H1 (cell line): ENCODE data around the gene PCNP. TPM values are rescaled to one million over a fixed set of nuclear protein-coding genes. Genes with fewer than 3 reads are reported as not detected.

Source experiments
- CTCF ChIA-PET: fragments of 300-600 bp; sonication (Branson Sonifier 250); formaldehyde crosslinking; loops from one replicate; lab custom pipeline; 2021; ENCODE audit not compliant: partially characterized antibody; lab: Charles Lee
- POLR2A ChIA-PET: fragments of 300-600 bp; sonication (Branson Sonifier 250); formaldehyde crosslinking; loops from one replicate; lab custom pipeline; 2021; ENCODE audit warnings: inconsistent platforms; ENCODE audit not compliant: partially characterized antibody; lab: Charles Lee
- DNase-seq, 2 experiments: peaks; one replicate each; pipeline versions ENCODE4 v3.0.0 to v3.0.0-alpha.2; 2010 to 2022; ENCODE audit warnings: low spot score in 2 of 2, low read depth in 1 of 2, mixed read lengths in 1 of 2
- FAIRE-seq: peaks from 2 replicates; lab custom pipeline; 2011; peaks lifted over from hg19 to GRCh38; lab: Jason Lieb, UNC
- H2AFZ ChIP-seq: 2 replicates; pipeline ENCODE4 v1.8.1; 2012; ENCODE audit warnings: low read length, inconsistent platforms
- H2AK5ac ChIP-seq: 2 replicates; pipeline ENCODE4 v1.6.1; 2013; ENCODE audit warnings: low read depth, low read length
- H2BK120ac ChIP-seq: replicated peaks from 2 replicates; pipeline ENCODE3; 2013; ENCODE audit warnings: low read depth, low read length, inconsistent platforms
- H2BK12ac ChIP-seq: 2 replicates; pipeline ENCODE4 v1.6.1; 2013; ENCODE audit warnings: low read depth, low read length
- H2BK15ac ChIP-seq: 2 replicates; pipeline ENCODE4 v1.6.1; 2013; ENCODE audit warnings: low read length
- H2BK20ac ChIP-seq: 2 replicates; pipeline ENCODE4 v1.6.1; 2013; ENCODE audit warnings: low read length
- H2BK5ac ChIP-seq: 2 replicates; pipeline ENCODE4 v1.6.1; 2013; ENCODE audit warnings: low read depth, low read length
- H3K14ac ChIP-seq: 2 replicates; pipeline ENCODE4 v1.6.1; 2013; ENCODE audit warnings: inconsistent platforms; ENCODE audit not compliant: insufficient read length
- H3K18ac ChIP-seq: 2 replicates; pipeline ENCODE4 v1.6.1; 2013; ENCODE audit warnings: low read length; ENCODE audit errors: extremely low read depth
- H3K23ac ChIP-seq: 2 replicates; pipeline ENCODE4 v1.6.1; 2013; ENCODE audit warnings: inconsistent platforms; ENCODE audit not compliant: insufficient read length
- H3K23me2 ChIP-seq: 2 replicates; pipeline ENCODE4 v1.6.1; 2013; ENCODE audit warnings: low read depth, low read length
- H3K27ac ChIP-seq: 2 replicates; pipeline ENCODE4 v1.6.1; 2011; ENCODE audit warnings: low read depth, low read length, inconsistent platforms
- H3K27me3 ChIP-seq, 4 experiments: replicated peaks in 1 of 4; 1 replicate in 1 of 4; 2 replicates in 3 of 4; pipeline versions ENCODE4 v1.6.1 to v1.8.1; 2011 to 2013; ENCODE audit warnings: low read length in 3 of 4, mild to moderate bottlenecking in 3 of 4, inconsistent platforms in 2 of 4, mixed read lengths in 2 of 4, moderate library complexity in 1 of 4; ENCODE audit not compliant: control insufficient read depth in 3 of 4, insufficient read depth in 3 of 4; ENCODE audit errors: extremely low read depth in 1 of 4
- H3K36me3 ChIP-seq, 4 experiments: 2 replicates each; pipeline versions ENCODE4 v1.6.1 to v1.8.1; 2011 to 2013; ENCODE audit warnings: mild to moderate bottlenecking in 4 of 4, low read length in 3 of 4, moderate library complexity in 2 of 4, control low read depth in 1 of 4, inconsistent platforms in 1 of 4; ENCODE audit not compliant: insufficient read depth in 4 of 4, control insufficient read depth in 2 of 4
- H3K4ac ChIP-seq: replicated peaks from 2 replicates; pipeline ENCODE3; 2013; ENCODE audit warnings: low read length, low read depth, mixed read lengths, inconsistent platforms; ENCODE audit not compliant: insufficient read length
- H3K4me1 ChIP-seq, 4 experiments: replicated peaks in 1 of 4; 1 replicate in 1 of 4; 2 replicates in 3 of 4; pipeline versions ENCODE4 v1.6.1 to v1.8.1; 2011 to 2013; ENCODE audit warnings: low read length in 3 of 4, inconsistent platforms in 2 of 4, mixed read lengths in 1 of 4; ENCODE audit not compliant: insufficient read depth in 4 of 4, control insufficient read depth in 3 of 4
- H3K4me2 ChIP-seq, 2 experiments: 2 replicates each; pipeline versions ENCODE4 v1.6.1 to v1.8.1; 2011 to 2013; ENCODE audit warnings: low read depth in 2 of 2, low read length in 2 of 2, control low read depth in 1 of 2, inconsistent platforms in 1 of 2, mild to moderate bottlenecking in 1 of 2; ENCODE audit not compliant: insufficient read depth in 1 of 2
- H3K4me3 ChIP-seq, 4 experiments: fragments of 200-600, 300-600 bp in 1 of 4; sonication (generic), shearing (Covaris generic), sonication (Bioruptor Twin) in 1 of 4; 2 replicates each; pipeline versions ENCODE4 v1.5.1 to v1.8.1; 2011 to 2016; ENCODE audit warnings: low read length in 4 of 4, low read depth in 3 of 4, control low read depth in 2 of 4, inconsistent platforms in 2 of 4, mild to moderate bottlenecking in 2 of 4, mixed read lengths in 1 of 4, moderate library complexity in 1 of 4; ENCODE audit not compliant: insufficient read depth in 2 of 4; ENCODE audit errors: extremely low read depth in 1 of 4
- H3K56ac ChIP-seq: replicated peaks from 2 replicates; pipeline ENCODE3; 2013; ENCODE audit warnings: low read depth, mild to moderate bottlenecking, mixed read lengths, low read length, inconsistent platforms; ENCODE audit not compliant: insufficient read length
- H3K79me1 ChIP-seq: 2 replicates; pipeline ENCODE4 v1.6.1; 2013; ENCODE audit warnings: low read depth, low read length, control low read depth
- H3K79me2 ChIP-seq, 2 experiments: 2 replicates each; pipeline versions ENCODE4 v1.6.1 to v1.8.1; 2012 to 2013; ENCODE audit warnings: low read length in 2 of 2, mild to moderate bottlenecking in 2 of 2, inconsistent platforms in 1 of 2; ENCODE audit not compliant: insufficient read depth in 2 of 2, control insufficient read depth in 1 of 2
- H3K9ac ChIP-seq, 4 experiments: replicated peaks in 1 of 4; 1 replicate in 1 of 4; 2 replicates in 3 of 4; pipeline versions ENCODE4 v1.6.1 to v1.8.1; 2011 to 2013; ENCODE audit warnings: low read depth in 3 of 4, low read length in 3 of 4, control low read depth in 2 of 4, mild to moderate bottlenecking in 2 of 4, moderate library complexity in 2 of 4, inconsistent platforms in 1 of 4; ENCODE audit errors: extremely low read depth in 1 of 4
- H3K9me3 ChIP-seq, 2 experiments: 2 replicates each; pipeline versions ENCODE4 v1.6.1 to v1.8.1; 2012 to 2013; ENCODE audit warnings: mild to moderate bottlenecking in 2 of 2, moderate library complexity in 2 of 2, control low read depth in 1 of 2, inconsistent platforms in 1 of 2, low read depth in 1 of 2, low read length in 1 of 2, mixed read lengths in 1 of 2; ENCODE audit not compliant: insufficient read depth in 2 of 2
- H4K20me1 ChIP-seq, 2 experiments: replicated peaks in 1 of 2; 2 replicates each; pipeline versions ENCODE3 to v1.8.1; 2011 to 2013; ENCODE audit warnings: inconsistent platforms in 2 of 2, low read length in 2 of 2, mild to moderate bottlenecking in 1 of 2; ENCODE audit not compliant: insufficient read depth in 2 of 2, control insufficient read depth in 1 of 2
- H4K5ac ChIP-seq: 2 replicates; pipeline ENCODE4 v1.6.1; 2013; ENCODE audit warnings: low read length, low read depth, mixed read lengths, inconsistent platforms; ENCODE audit not compliant: insufficient read length
- H4K8ac ChIP-seq: 2 replicates; pipeline ENCODE4 v1.8.0; 2013; ENCODE audit warnings: mild to moderate bottlenecking, moderate library complexity, low read length, inconsistent platforms; ENCODE audit not compliant: insufficient read depth; ENCODE audit errors: extremely low read depth
- H4K91ac ChIP-seq: replicated peaks from 2 replicates; pipeline ENCODE3; 2013; ENCODE audit warnings: low read length, mixed read lengths, inconsistent platforms; ENCODE audit not compliant: insufficient read length
- CEBPB ChIP-seq: IDR thresholded peaks from 2 replicates; pipeline ENCODE4 v1.6.1; 2012; ENCODE audit warnings: low read depth, low read length
- CTBP2 ChIP-seq: IDR thresholded peaks from 2 replicates; pipeline ENCODE4 v1.7.0; 2011; ENCODE audit warnings: borderline replicate concordance, mild to moderate bottlenecking, moderate library complexity, mixed read lengths, low read length; ENCODE audit not compliant: insufficient read depth, insufficient read length
- EZH2 ChIP-seq: fragments of 200-600 bp; sonication (generic); IDR thresholded peaks from 2 replicates; pipeline ENCODE4 v1.7.1; 2012; ENCODE audit warnings: low read depth, mild to moderate bottlenecking, moderate library complexity, low read length, inconsistent platforms; ENCODE audit not compliant: severe bottlenecking
- FOSL1 ChIP-seq: IDR thresholded peaks from 2 replicates; pipeline ENCODE4 v1.6.1; 2011; ENCODE audit warnings: mild to moderate bottlenecking, low read depth, low read length, moderate library complexity; ENCODE audit not compliant: insufficient read depth
- JUN ChIP-seq: IDR thresholded peaks from 2 replicates; pipeline ENCODE4 v1.6.1; 2011; ENCODE audit warnings: low read depth, mild to moderate bottlenecking, improper control_type of control experiment, low read length
- JUND ChIP-seq: IDR thresholded peaks from 2 replicates; pipeline ENCODE4 v1.6.1; 2011; ENCODE audit warnings: mild to moderate bottlenecking, improper control_type of control experiment, low read length
- WGBS, 2 experiments: shearing (Covaris generic) in 1 of 2; methylation state at CpG; one replicate each; pipeline versions ENCODE4 v1.1.6 to v1.1.7; 2013 to 2015; ENCODE audit warnings: low lambda C conversion rate in 2 of 2, mixed read lengths in 2 of 2, inconsistent platforms in 1 of 2, low coverage in 1 of 2, missing lambda C conversion rate in 1 of 2; ENCODE audit not compliant: insufficient replicate concordance in 2 of 2, insufficient coverage in 1 of 2, insufficient read length in 1 of 2; ENCODE audit errors: extremely low coverage in 1 of 2, missing lambda C conversion rate in 1 of 2; 5-methylcytosine and 5-hydroxymethylcytosine counted together
- polyA plus RNA-seq, 7 experiments: library from polyadenylated mRNA; depleted of rRNA in 3 of 7; stranded (reverse) in 5 of 7; unstranded in 2 of 7; fragments of >200 nt in 5 of 7; fragments of 200-250 nt in 2 of 7; gene quantifications; 1 replicate in 5 of 7; 2 replicates in 1 of 7; 4 replicates in 1 of 7; pipeline versions ENCODE4 v1.2.1 to v1.2.3, GENCODE V29; 2011 to 2013; ENCODE audit warnings: missing spikeins in 2 of 7, mixed read lengths in 2 of 7
- total RNA-seq: library from RNA; stranded (reverse); fragmentation: NEBNext Ultra II Directional; extraction: Animal tissue kit (Norgen Biotek cat#: 25700); gene quantifications from 2 replicates; pipeline ENCODE4 v1.2.1, GENCODE V29; 2021

Gene PCNP
- total and polyA plus RNA-seq, 2 of the 8 experiments (the other 6 are each of a cell fraction or from before 2014, with no cell fraction given): 29.1 to 192 TPM

- no peaks in the 10 kb centered on the region for H3K23me2 ChIP-seq
- no peak overlapping the region for H4K5ac ChIP-seq
- H3K79me2 ChIP-seq: no peaks in the 10 kb centered on the region
- H3K23ac ChIP-seq: no peak overlapping the region
- no peak overlapping the region for H2BK12ac ChIP-seq
- DNase-seq: peak in 1 of 2 experiments; percentile 10
- no peak overlapping the region for H2AK5ac ChIP-seq
- H3K9me3 ChIP-seq: no peaks in the 10 kb centered on the region
- H3K9ac ChIP-seq: no peak overlapping the region
- no peak overlapping the region for H2AFZ ChIP-seq
- no peak overlapping the region for H3K4ac ChIP-seq
- no peaks in the 10 kb centered on the region for H3K79me1 ChIP-seq
- no peak overlapping the region for H3K18ac ChIP-seq
- WGBS, 2 experiments: 82% methylated on average over 2 of the region's 2 CpGs; no CpG with 5 or more reads in 1 of the 2 experiments
- H3K27me3 ChIP-seq: no peaks in the 10 kb centered on the region
- H2BK120ac ChIP-seq: no peak overlapping the region
- H2BK15ac ChIP-seq: no peak overlapping the region
- H3K56ac ChIP-seq: no peak overlapping the region
- no peak overlapping the region for H2BK5ac ChIP-seq
- ChIA-PET CTCF (no interaction called here), POLR2A (interaction anchor here (0.6 to 0.8 kb wide), 3 partner anchors 38 to 658 kb away, joined by 3 to 5 read pairs (median 4); no protein-coding TSS in a partner anchor)
- no peak overlapping the region for H3K4me3 ChIP-seq
- H3K27ac ChIP-seq: no peak overlapping the region
- no peak overlapping the region for H3K4me2 ChIP-seq
- no peaks in the 10 kb centered on the region for H4K20me1 ChIP-seq
- TF ChIP-seq EZH2 (no peak), FOSL1 (no peak), CTBP2 (no peak), JUN (no peak), JUND (no peak), CEBPB (no peak)
- TF ChIP-seq, all 59 proteins: peak for 0
- FAIRE-seq: no peak
- Histone ChIP-seq H3K36me3 (no peaks in the 10 kb centered on the region), H4K8ac (no peak overlapping the region), H4K91ac (no peak overlapping the region), H2BK20ac (no peak overlapping the region), H3K14ac (no peak overlapping the region), H3K4me1 (no peaks in the 10 kb centered on the region)
These were observed 37.0 kb downstream of the PCNP start for GRCh38 chr3:101611023-101611422.
